DND-41 (cell line): Measurements from ENCODE around the gene ZBTB48.

Source experiments
- EZH2 ChIP-seq: IDR thresholded peaks from 3 replicates; pipeline ENCODE4 v1.6.1; 2012; ENCODE audit warnings: borderline replicate concordance, low read depth, mild to moderate bottlenecking, moderate library complexity, low read length, inconsistent platforms; ENCODE audit not compliant: severe bottlenecking
- TF ChIP-seq, protein P1 (sequence below): IDR thresholded peaks from 2 replicates; pipeline ENCODE4 v1.5.1; 2012; ENCODE audit warnings: borderline replicate concordance, low read length, moderate library complexity, mild to moderate bottlenecking; ENCODE audit not compliant: poor library complexity, severe bottlenecking; ENCODE audit errors: extremely low read depth

DNA sequence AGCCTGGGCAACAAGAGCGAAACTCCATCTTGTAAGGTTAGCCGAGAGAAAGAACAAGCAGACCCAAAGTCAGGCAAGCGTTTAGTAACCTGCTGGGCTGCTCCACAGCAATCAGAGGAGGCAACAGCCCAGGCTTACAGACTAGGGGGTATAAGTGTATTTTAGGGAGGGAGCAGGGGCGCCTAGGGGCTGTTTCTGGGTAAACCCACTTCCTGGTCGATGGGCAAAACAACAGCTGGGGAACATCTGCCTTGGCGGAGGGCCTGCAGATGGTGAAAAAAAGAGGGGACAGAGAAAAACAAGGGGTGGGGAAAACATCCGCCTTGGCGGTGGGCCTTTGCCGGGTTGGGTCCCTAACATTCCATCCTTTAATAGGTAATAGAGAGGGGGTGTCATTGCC, 19.5 kb upstream of the ZBTB48 start:
- TF ChIP-seq, protein P1, sequence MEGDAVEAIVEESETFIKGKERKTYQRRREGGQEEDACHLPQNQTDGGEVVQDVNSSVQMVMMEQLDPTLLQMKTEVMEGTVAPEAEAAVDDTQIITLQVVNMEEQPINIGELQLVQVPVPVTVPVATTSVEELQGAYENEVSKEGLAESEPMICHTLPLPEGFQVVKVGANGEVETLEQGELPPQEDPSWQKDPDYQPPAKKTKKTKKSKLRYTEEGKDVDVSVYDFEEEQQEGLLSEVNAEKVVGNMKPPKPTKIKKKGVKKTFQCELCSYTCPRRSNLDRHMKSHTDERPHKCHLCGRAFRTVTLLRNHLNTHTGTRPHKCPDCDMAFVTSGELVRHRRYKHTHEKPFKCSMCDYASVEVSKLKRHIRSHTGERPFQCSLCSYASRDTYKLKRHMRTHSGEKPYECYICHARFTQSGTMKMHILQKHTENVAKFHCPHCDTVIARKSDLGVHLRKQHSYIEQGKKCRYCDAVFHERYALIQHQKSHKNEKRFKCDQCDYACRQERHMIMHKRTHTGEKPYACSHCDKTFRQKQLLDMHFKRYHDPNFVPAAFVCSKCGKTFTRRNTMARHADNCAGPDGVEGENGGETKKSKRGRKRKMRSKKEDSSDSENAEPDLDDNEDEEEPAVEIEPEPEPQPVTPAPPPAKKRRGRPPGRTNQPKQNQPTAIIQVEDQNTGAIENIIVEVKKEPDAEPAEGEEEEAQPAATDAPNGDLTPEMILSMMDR, result no peak
- no peak for TF ChIP-seq EZH2
